ENCODE measurements around the gene HS3ST3A1.

HS3ST3A1 gene

GRCh38 chr17:13545941-13546340 is 55.8 kb downstream of the HS3ST3A1 start:
- Mint-ChIP-seq H3K4me3 (no peak overlapping the region), H3K9me3 (peaks cover 5% of the 10 kb centered on the region), H3K36me3 (ENCODE audit: low read depth) (no peaks in the 10 kb centered on the region), H3K27ac (no peak overlapping the region), H3K4me1 (ENCODE audit: low read depth) (no peaks in the 10 kb centered on the region), H3K27me3 (ENCODE audit: low read depth) (peaks cover 4% of the 10 kb centered on the region)
- no peak for DNase-seq (ENCODE audit: low spot score)

GRCh38 chr17:13544765-13545164 is 57.0 kb downstream of the HS3ST3A1 start:
- Mint-ChIP-seq H3K36me3 (ENCODE audit: low read depth) (no peaks in the 10 kb centered on the region), H3K27ac (no peak overlapping the region), H3K4me3 (no peak overlapping the region), H3K27me3 (ENCODE audit: low read depth) (peaks cover 4% of the 10 kb centered on the region), H3K9me3 (no peaks in the 10 kb centered on the region), H3K4me1 (ENCODE audit: low read depth) (no peaks in the 10 kb centered on the region)
- no peak for DNase-seq (ENCODE audit: low spot score)

- no peaks in the 10 kb centered on the region for H3K9me3 Mint-ChIP-seq
- DNase-seq (ENCODE audit: low spot score), result no peak
- no peaks in the 10 kb centered on the region for H3K4me1 Mint-ChIP-seq (ENCODE audit: low read depth)
- H3K36me3 Mint-ChIP-seq (ENCODE audit: low read depth), result no peaks in the 10 kb centered on the region
- no peak overlapping the region for H3K27ac Mint-ChIP-seq
- H3K4me3 Mint-ChIP-seq, result no peak overlapping the region
- no peaks in the 10 kb centered on the region for H3K27me3 Mint-ChIP-seq (ENCODE audit: low read depth)
Observed at GRCh38 chr17:13544292-13544691, 57.4 kb downstream of the HS3ST3A1 start.

- Mint-ChIP-seq H3K27ac (no peak overlapping the region), H3K4me1 (ENCODE audit: low read depth) (no peaks in the 10 kb centered on the region), H3K27me3 (ENCODE audit: low read depth) (no peaks in the 10 kb centered on the region), H3K9me3 (no peaks in the 10 kb centered on the region), H3K36me3 (ENCODE audit: low read depth) (no peaks in the 10 kb centered on the region), H3K4me3 (no peak overlapping the region)
- no peak for DNase-seq (ENCODE audit: low spot score)
Observed at GRCh38 chr17:13542636-13543035, 59.1 kb downstream of the HS3ST3A1 start.

- no peak for DNase-seq (ENCODE audit: low spot score)
- no peak overlapping the region for H3K4me3 Mint-ChIP-seq
- H3K36me3 Mint-ChIP-seq (ENCODE audit: low read depth), result no peaks in the 10 kb centered on the region
- no peaks in the 10 kb centered on the region for H3K4me1 Mint-ChIP-seq (ENCODE audit: low read depth)
- no peak overlapping the region for H3K27ac Mint-ChIP-seq
- no peaks in the 10 kb centered on the region for H3K27me3 Mint-ChIP-seq (ENCODE audit: low read depth)
- H3K9me3 Mint-ChIP-seq, result no peaks in the 10 kb centered on the region
Observed at GRCh38 chr17:13541032-13541480, 60.7 kb downstream of the HS3ST3A1 start.

GRCh38 chr17:13540546-13540945 is 61.2 kb downstream of the HS3ST3A1 start:
- H3K27ac Mint-ChIP-seq, result no peak overlapping the region
- DNase-seq (ENCODE audit: low spot score), result no peak
- no peaks in the 10 kb centered on the region for H3K27me3 Mint-ChIP-seq (ENCODE audit: low read depth)
- no peaks in the 10 kb centered on the region for H3K4me1 Mint-ChIP-seq (ENCODE audit: low read depth)
- no peaks in the 10 kb centered on the region for H3K36me3 Mint-ChIP-seq (ENCODE audit: low read depth)
- no peak overlapping the region for H3K4me3 Mint-ChIP-seq
- no peaks in the 10 kb centered on the region for H3K9me3 Mint-ChIP-seq

GRCh38 chr17:13539421-13539820 is 62.3 kb downstream of the HS3ST3A1 start:
- Mint-ChIP-seq H3K36me3 (ENCODE audit: low read depth) (no peaks in the 10 kb centered on the region), H3K27ac (no peak overlapping the region), H3K4me1 (ENCODE audit: low read depth) (no peaks in the 10 kb centered on the region), H3K4me3 (no peak overlapping the region), H3K9me3 (no peaks in the 10 kb centered on the region), H3K27me3 (ENCODE audit: low read depth) (no peaks in the 10 kb centered on the region)
- no peak for DNase-seq (ENCODE audit: low spot score)

- no peak for DNase-seq (ENCODE audit: low spot score)
- no peaks in the 10 kb centered on the region for H3K27me3 Mint-ChIP-seq (ENCODE audit: low read depth)
- H3K27ac Mint-ChIP-seq, result no peak overlapping the region
- no peak overlapping the region for H3K4me3 Mint-ChIP-seq
- H3K9me3 Mint-ChIP-seq, result no peaks in the 10 kb centered on the region
- H3K4me1 Mint-ChIP-seq (ENCODE audit: low read depth), result no peaks in the 10 kb centered on the region
- H3K36me3 Mint-ChIP-seq (ENCODE audit: low read depth), result no peaks in the 10 kb centered on the region
Observed at GRCh38 chr17:13538841-13539411, 62.8 kb downstream of the HS3ST3A1 start.

GRCh38 chr17:13537871-13538643 is 63.7 kb downstream of the HS3ST3A1 start:
- H3K27me3 Mint-ChIP-seq (ENCODE audit: low read depth), result no peaks in the 10 kb centered on the region
- no peaks in the 10 kb centered on the region for H3K36me3 Mint-ChIP-seq (ENCODE audit: low read depth)
- no peak for DNase-seq (ENCODE audit: low spot score)
- no peak overlapping the region for H3K27ac Mint-ChIP-seq
- H3K4me3 Mint-ChIP-seq, result no peak overlapping the region
- H3K9me3 Mint-ChIP-seq, result no peaks in the 10 kb centered on the region
- no peaks in the 10 kb centered on the region for H3K4me1 Mint-ChIP-seq (ENCODE audit: low read depth)

- no peak for DNase-seq (ENCODE audit: low spot score)
- Mint-ChIP-seq H3K27me3 (ENCODE audit: low read depth) (peaks cover 2% of the 10 kb centered on the region), H3K4me1 (ENCODE audit: low read depth) (no peaks in the 10 kb centered on the region), H3K9me3 (no peaks in the 10 kb centered on the region), H3K4me3 (no peak overlapping the region), H3K36me3 (ENCODE audit: low read depth) (no peaks in the 10 kb centered on the region), H3K27ac (no peak overlapping the region)
Observed at GRCh38 chr17:13537167-13537731, 64.5 kb downstream of the HS3ST3A1 start.

GRCh38 chr17:13534946-13535345 is 66.8 kb downstream of the HS3ST3A1 start:
- Mint-ChIP-seq H3K27ac (no peak overlapping the region), H3K36me3 (ENCODE audit: low read depth) (no peaks in the 10 kb centered on the region), H3K4me3 (no peak overlapping the region), H3K27me3 (ENCODE audit: low read depth) (peaks cover 2% of the 10 kb centered on the region), H3K4me1 (ENCODE audit: low read depth) (no peaks in the 10 kb centered on the region), H3K9me3 (no peaks in the 10 kb centered on the region)
- DNase-seq (ENCODE audit: low spot score), result no peak

GRCh38 chr17:13531721-13532120 is 70.0 kb downstream of the HS3ST3A1 start:
- no peaks in the 10 kb centered on the region for H3K36me3 Mint-ChIP-seq (ENCODE audit: low read depth)
- DNase-seq (ENCODE audit: low spot score), result no peak
- no peak overlapping the region for H3K27ac Mint-ChIP-seq
- no peaks in the 10 kb centered on the region for H3K9me3 Mint-ChIP-seq
- H3K27me3 Mint-ChIP-seq (ENCODE audit: low read depth), result peaks cover 2% of the 10 kb centered on the region
- H3K4me1 Mint-ChIP-seq (ENCODE audit: low read depth), result no peaks in the 10 kb centered on the region
- H3K4me3 Mint-ChIP-seq, result no peak overlapping the region

GRCh38 chr17:13525876-13526275 is 75.9 kb downstream of the HS3ST3A1 start:
- DNase-seq (ENCODE audit: low spot score), result no peak
- H3K27ac Mint-ChIP-seq, result no peak overlapping the region
- no peaks in the 10 kb centered on the region for H3K36me3 Mint-ChIP-seq (ENCODE audit: low read depth)
- H3K27me3 Mint-ChIP-seq (ENCODE audit: low read depth), result no peaks in the 10 kb centered on the region
- H3K4me3 Mint-ChIP-seq, result no peak overlapping the region
- no peaks in the 10 kb centered on the region for H3K4me1 Mint-ChIP-seq (ENCODE audit: low read depth)
- no peaks in the 10 kb centered on the region for H3K9me3 Mint-ChIP-seq

GRCh38 chr17:13523164-13523563 is 78.6 kb downstream of the HS3ST3A1 start:
- no peaks in the 10 kb centered on the region for H3K4me1 Mint-ChIP-seq (ENCODE audit: low read depth)
- H3K4me3 Mint-ChIP-seq, result no peak overlapping the region
- no peak overlapping the region for H3K27ac Mint-ChIP-seq
- H3K27me3 Mint-ChIP-seq (ENCODE audit: low read depth), result no peaks in the 10 kb centered on the region
- no peaks in the 10 kb centered on the region for H3K36me3 Mint-ChIP-seq (ENCODE audit: low read depth)
- DNase-seq (ENCODE audit: low spot score), result no peak
- H3K9me3 Mint-ChIP-seq, result no peaks in the 10 kb centered on the region

Data from T-helper 2 cell treated with Interferon-gamma antibody and Interleukin-4, amounts not matched to agents 5 μg/mL and 100 μg/mL, for 36 hours (primary cell).